AG04450 (cell line): ENCODE measurements around the gene DUSP1. TPM values are rescaled to one million over a fixed set of nuclear protein-coding genes. Genes with fewer than 3 reads are reported as not detected.

Source experiments
- CTCF ChIA-PET: fragments of 300-600, 350-600 bp; formaldehyde crosslinking; extraction: SDS; loops from one replicate; lab custom pipeline; 2022; ENCODE audit warnings: antibody characterized with exemption, inconsistent platforms; lab: Charles Lee
- POLR2A ChIA-PET: fragments of 350-600 bp; formaldehyde crosslinking; extraction: SDS; loops from one replicate; lab custom pipeline; 2021; ENCODE audit warnings: antibody characterized with exemption, inconsistent platforms; lab: Yijun Ruan, JAX
- DNase-seq: peaks from one replicate; pipeline ENCODE4 v3.0.0-alpha.2; 2011; ENCODE audit warnings: low read depth, low spot score
- H3K27ac ChIP-seq: one replicate; pipeline ENCODE4 v1.5.1; 2012; ENCODE audit warnings: low read depth, low read length, control low read depth
- H3K27me3 ChIP-seq: one replicate; pipeline ENCODE4 v1.6.0; 2012; ENCODE audit warnings: low read length; ENCODE audit not compliant: control insufficient read depth, insufficient read depth
- H3K4me3 ChIP-seq: 2 replicates; pipeline ENCODE4 v1.5.1; 2011; ENCODE audit warnings: mild to moderate bottlenecking, low read depth, low read length, control low read depth
- H3K9me3 ChIP-seq: 2 replicates; pipeline ENCODE4 v1.5.1; 2012; ENCODE audit warnings: low read length; ENCODE audit not compliant: control insufficient read depth, insufficient read depth
- CTCF ChIP-seq: IDR thresholded peaks from 2 replicates; pipeline ENCODE4 v1.5.1; 2011; ENCODE audit warnings: low read depth, low read length, control low read depth, inconsistent platforms
- polyA plus RNA-seq: library from polyadenylated mRNA; depleted of rRNA; stranded (reverse); fragments of >200 nt; gene quantifications from 2 replicates; pipeline ENCODE4 v1.2.3, GENCODE V29; 2011

Gene DUSP1
- polyA plus RNA-seq, 1 experiment: 98.8 TPM

GRCh38 chr5:172766287-172767108, 4.5 kb downstream of the DUSP1 start:
- peak overlapping the region; percentile 68 for H3K27ac ChIP-seq

GRCh38 chr5:172765766-172766286, 5.2 kb downstream of the DUSP1 start:
- CTCF ChIA-PET: interaction anchor here (0.7 to 3.4 kb wide), 5 partner anchors 21 to 167 kb away, joined by 4 to 12 read pairs (median 9); no protein-coding TSS in a partner anchor
- peak overlapping the region; percentile 65 for H3K27ac ChIP-seq

More at GRCh38 chr5:172766287-172767108, 4.5 kb downstream of the DUSP1 start:
- POLR2A ChIA-PET: interaction anchor here (0.7 to 2.0 kb wide), 7 partner anchors 11 to 165 kb away, joined by 3 to 15 read pairs (median 7); no protein-coding TSS in a partner anchor
- peaks cover 6% of the 10 kb centered on the region; the same call in 1 of the 2 replicates for H3K9me3 ChIP-seq
- no peak for TF ChIP-seq CTCF
- no peaks in the 10 kb centered on the region for H3K27me3 ChIP-seq
- peak overlapping the region; percentile 100 for H3K4me3 ChIP-seq
- no peak for DNase-seq
- CTCF ChIA-PET: interaction anchor here (0.6 to 3.4 kb wide), 4 partner anchors 50 to 172 kb away, joined by 5 to 12 read pairs (median 6); no protein-coding TSS in a partner anchor

DNA sequence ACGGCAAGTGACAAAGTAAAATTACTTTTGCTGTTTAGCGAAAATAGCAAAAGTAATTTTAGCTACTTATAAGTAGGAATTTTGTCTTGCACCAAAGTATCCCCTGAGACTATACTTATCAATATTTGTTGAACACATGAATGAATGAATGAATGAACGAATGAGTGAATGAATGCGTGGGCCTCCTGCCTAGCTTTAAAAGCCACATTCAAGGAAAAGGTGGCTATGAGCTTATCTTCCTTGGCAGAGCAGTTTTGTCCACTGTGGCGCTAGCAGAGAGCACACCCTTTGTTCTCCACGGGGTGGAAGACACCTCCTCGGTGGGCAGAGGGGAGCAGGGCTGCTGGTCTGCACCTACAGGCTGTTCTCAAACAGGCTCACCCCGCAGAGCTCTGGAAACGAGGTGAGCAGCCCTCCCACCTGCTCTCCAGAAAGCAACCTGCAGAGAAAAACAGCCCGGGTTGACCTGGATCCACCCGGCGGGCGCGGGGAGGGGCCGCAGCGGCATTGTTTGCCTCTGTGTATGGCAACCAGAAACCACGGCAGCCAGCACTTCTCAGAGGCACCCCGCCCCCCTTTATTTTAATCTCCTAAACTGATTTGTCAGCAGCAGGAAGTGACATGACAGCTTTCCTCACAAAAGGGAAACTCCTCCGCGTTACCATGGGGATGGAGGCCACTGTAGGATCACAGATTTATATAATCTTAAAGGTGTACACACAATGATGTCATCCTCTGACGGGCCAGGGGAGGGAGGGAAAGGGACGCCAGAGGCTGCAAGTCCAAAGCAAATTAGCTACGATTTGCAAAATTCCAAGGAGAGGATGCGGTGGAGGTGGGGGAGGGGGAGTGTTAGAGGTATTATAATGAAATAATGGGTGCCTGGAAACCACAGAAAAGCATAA, 5.9 kb downstream of the DUSP1 start:
- DNase-seq: peak; percentile 97
- TF ChIP-seq CTCF: no peak
- peak overlapping the region; percentile 100 for H3K4me3 ChIP-seq
- H3K27me3 ChIP-seq: no peaks in the 10 kb centered on the region
- H3K9me3 ChIP-seq: peaks cover 11% of the 10 kb centered on the region
- H3K27ac ChIP-seq: peak overlapping the region; percentile 65
- ChIA-PET CTCF (interaction anchor here (0.6 to 3.4 kb wide), 7 partner anchors 21 to 168 kb away, joined by 3 to 12 read pairs (median 9); no protein-coding TSS in a partner anchor), POLR2A (interaction anchor here (0.6 to 2.0 kb wide), 15 partner anchors 13 to 1149 kb away, joined by 3 to 15 read pairs (median 4); partner anchors contain the start of gene RPL26L1)

More at GRCh38 chr5:172765766-172766286, 5.2 kb downstream of the DUSP1 start:
- no peak for DNase-seq
- Histone ChIP-seq H3K9me3 (peaks cover 7% of the 10 kb centered on the region), H3K27me3 (no peaks in the 10 kb centered on the region), H3K4me3 (peak overlapping the region; percentile 100)
- no peak for TF ChIP-seq CTCF
- POLR2A ChIA-PET: interaction anchor here (0.6 to 2.0 kb wide), 12 partner anchors 25 to 1148 kb away, joined by 3 to 15 read pairs (median 5); no protein-coding TSS in a partner anchor

DNA sequence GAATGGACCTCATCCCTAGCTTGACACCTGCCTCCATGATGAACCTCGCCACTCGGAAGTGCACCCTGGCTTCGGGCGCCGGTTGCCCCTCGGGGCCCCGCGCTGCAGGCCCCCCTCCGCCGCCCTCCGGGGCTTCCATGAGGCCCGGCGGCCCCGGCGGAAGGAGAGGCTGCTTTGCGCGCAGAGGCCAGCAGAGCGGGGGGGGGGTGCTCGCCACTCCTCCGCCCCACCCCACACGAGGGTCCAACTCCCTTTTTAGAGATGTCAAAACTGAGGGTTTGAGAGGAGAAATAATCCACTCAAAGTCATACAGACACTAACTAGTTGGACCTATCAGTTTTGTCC, 7.9 kb downstream of the DUSP1 start:
- H3K27me3 ChIP-seq: no peaks in the 10 kb centered on the region
- H3K9me3 ChIP-seq: peaks cover 11% of the 10 kb centered on the region
- ChIA-PET POLR2A (no interaction called here), CTCF (interaction anchor here (2.0 kb wide), 1 partner anchor 47 kb away, joined by 6 read pairs; no protein-coding TSS in a partner anchor)
- H3K27ac ChIP-seq: no peak overlapping the region
- no peak for TF ChIP-seq CTCF
- H3K4me3 ChIP-seq: no peak overlapping the region
- no peak for DNase-seq
